C4-2B (cell line): ENCODE results near the gene OLA1.

Source experiments
- CTCF ChIP-seq: fragments of 450-650 bp; conservative IDR thresholded peaks from 2 replicates; pipeline ENCODE4 v1.5.1; 2017; ENCODE audit warnings: mild to moderate bottlenecking
- ZFX ChIP-seq: fragments of 450-650 bp; IDR thresholded peaks from 2 replicates; pipeline ENCODE4 v1.6.1; 2017

DNA sequence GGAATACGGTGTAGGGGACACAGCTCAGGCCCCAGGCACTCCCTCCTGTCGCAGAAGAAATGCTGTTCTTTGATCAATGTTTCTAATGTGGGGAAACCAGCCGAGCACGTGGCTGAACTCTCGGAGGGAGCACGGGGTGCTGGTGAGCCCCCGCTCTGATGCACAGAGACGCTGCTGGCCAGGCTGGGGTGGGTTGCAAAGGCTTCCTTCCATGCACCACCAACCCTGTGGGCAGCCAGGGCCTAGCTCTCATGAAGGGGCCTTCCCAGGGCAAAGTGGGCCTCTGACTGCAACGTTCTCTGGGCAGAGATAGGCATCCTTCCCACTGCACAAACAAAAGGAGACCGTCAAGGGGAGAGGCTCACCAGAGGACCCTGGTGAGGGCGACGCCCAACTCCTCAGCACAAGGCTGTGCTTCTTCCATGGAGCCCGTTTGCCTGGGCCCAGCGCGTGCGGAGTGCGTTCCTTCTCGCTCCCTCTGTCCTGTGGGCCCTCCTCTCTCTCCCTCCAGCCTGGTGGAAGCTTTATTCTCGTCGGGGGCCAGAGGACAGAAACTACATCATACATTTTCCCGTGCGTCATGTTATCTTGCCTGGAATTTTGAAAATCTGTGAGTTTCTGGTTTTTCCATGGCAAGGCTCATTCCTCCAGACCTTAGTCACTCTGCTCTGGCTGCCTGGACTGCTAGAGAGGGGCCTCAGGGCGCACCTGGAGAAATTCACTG lies 222.0 kb downstream of the OLA1 start:
- TF ChIP-seq CTCF = no peak
- TF ChIP-seq ZFX = no peak
